ENCODE results near the gene LEAP2. TPM values are rescaled to one million over a fixed set of nuclear protein-coding genes. Genes with fewer than 3 reads are reported as not detected.

LEAP2 gene, protein sequence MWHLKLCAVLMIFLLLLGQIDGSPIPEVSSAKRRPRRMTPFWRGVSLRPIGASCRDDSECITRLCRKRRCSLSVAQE
- total RNA-seq (ENCODE audit: low replicate concordance): 3.5 and 3.6 TPM in 2 replicates

DNA sequence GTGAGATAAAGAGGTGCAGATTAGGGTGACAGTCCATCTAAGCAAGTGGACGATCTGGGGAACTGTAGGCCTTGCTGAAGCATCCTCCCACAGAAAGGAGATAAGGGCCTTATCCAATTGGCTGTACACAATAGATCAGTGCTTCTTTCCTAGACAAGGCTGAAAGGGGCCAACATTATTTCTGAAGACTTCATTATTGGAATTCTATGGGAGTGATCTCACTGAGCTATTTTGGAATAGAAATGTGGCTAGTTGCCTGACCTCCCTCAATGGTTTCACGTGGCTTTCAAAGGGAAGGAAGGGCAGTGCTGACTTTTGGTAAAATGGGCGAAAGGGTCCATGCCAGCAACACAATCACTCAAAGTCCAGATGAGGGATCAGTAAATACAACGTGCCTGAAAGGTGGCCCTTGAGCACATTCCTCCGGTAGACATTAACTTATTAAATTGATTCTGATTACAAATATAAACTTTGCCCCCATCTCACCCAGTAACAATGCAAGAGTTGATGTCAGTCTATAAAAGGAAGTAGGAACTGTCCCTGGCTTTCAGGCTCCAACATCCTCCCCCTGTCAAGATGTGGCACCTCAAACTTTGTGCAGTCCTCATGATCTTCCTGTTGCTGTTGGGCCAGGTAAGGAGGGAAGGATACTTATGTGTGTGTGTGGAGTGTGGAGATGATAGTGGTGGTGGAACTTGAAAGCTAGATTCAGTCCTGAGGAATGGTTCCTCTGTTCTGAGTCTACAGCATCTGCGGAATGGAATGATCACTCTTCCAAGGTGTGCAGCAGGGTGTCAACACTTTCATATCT is at the start of gene LEAP2:
LEAP2 (plus strand) TSS at position 550 of the 811 bp plus-strand sequence; CDS start at position 577, 27 bp downstream.
- Mint-ChIP-seq H3K27ac (no peak within 1 kb of the TSS), H3K9me3 (no peaks in the 10 kb centered on the region), H3K36me3 (peaks cover 13% of the 10 kb centered on the region), H3K4me3 (no peak within 1 kb of the TSS), H3K4me1 (peaks cover 2% of the 10 kb centered on the region), H3K27me3 (ENCODE audit: insufficient read depth, low read depth) (no peaks in the 10 kb centered on the region)
- Histone ChIP-seq H3K27me3 (no peaks in the 10 kb centered on the region), H3K4me3 (no peak within 1 kb of the TSS), H3K36me3 (no peaks in the 10 kb centered on the region), H3F3A (ENCODE audit: low read depth) (peaks cover 28% of the 10 kb centered on the region), H3K4me2 (no peak within 1 kb of the TSS), H3K9me3 (ENCODE audit: low read depth) (no peaks in the 10 kb centered on the region), H3K4me1 (no peaks in the 10 kb centered on the region), H4K20me1 (ENCODE audit: low read depth) (peaks cover 6% of the 10 kb centered on the region), H3K9ac (no peak within 1 kb of the TSS), H3K27ac (no peak within 1 kb of the TSS), H2AFZ (replicated peaks) (no peak within 1 kb of the TSS), H3K79me2 (ENCODE audit: low read depth) (no peaks in the 10 kb centered on the region)
- DNase-seq (ENCODE audit: low spot score): no peak
- TF ChIP-seq EZH2phosphoT487 (IDR thresholded peaks at IDR 0.05): no peak
- TF ChIP-seq CTCF (IDR thresholded peaks at IDR 0.05): no peak
- TF ChIP-seq EZH2 (IDR thresholded peaks at IDR 0.05): no peak

DNA sequence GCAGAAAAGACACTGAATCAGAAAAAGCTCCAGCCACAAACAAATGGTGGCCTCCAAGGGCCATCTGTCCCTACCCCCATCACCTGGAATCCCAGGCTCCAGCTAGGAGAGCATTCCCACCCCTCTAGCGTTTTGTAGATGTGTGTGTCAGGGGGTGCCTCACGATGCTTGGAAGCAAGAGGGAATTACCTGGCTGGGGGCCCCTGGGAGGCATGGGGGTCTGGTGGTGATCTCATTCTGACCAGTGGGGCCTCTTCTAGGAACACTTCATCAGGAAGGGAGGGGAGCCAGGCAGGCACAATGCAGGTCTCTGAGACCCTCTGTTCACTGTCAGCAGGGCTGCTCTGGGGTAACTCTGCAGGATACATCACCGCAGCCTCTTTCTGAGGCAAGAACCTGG is 49.0 kb upstream of the LEAP2 start:
- Histone ChIP-seq H3F3A (ENCODE audit: low read depth) (peaks cover 25% of the 10 kb centered on the region), H3K4me2 (no peak overlapping the region), H3K27me3 (peaks cover 99% of the 10 kb centered on the region), H2AFZ (replicated peaks) (no peak overlapping the region), H3K9me3 (ENCODE audit: low read depth) (no peaks in the 10 kb centered on the region), H4K20me1 (ENCODE audit: low read depth) (no peaks in the 10 kb centered on the region), H3K27ac (no peak overlapping the region), H3K36me3 (no peaks in the 10 kb centered on the region), H3K4me3 (no peak overlapping the region), H3K9ac (no peak overlapping the region), H3K4me1 (no peaks in the 10 kb centered on the region), H3K79me2 (ENCODE audit: low read depth) (no peaks in the 10 kb centered on the region)
- H3K9me3 Mint-ChIP-seq: peaks cover 2% of the 10 kb centered on the region
- no peak for TF ChIP-seq EZH2 (IDR thresholded peaks at IDR 0.05)
- TF ChIP-seq CTCF (IDR thresholded peaks at IDR 0.05): no peak
- no peak for TF ChIP-seq EZH2phosphoT487 (IDR thresholded peaks at IDR 0.05)
- H3K4me1 Mint-ChIP-seq: peaks cover 11% of the 10 kb centered on the region
- no peak for DNase-seq (ENCODE audit: low spot score)
- H3K27me3 Mint-ChIP-seq (ENCODE audit: insufficient read depth, low read depth): peaks cover 37% of the 10 kb centered on the region
- H3K36me3 Mint-ChIP-seq: peaks cover 3% of the 10 kb centered on the region
- H3K27ac Mint-ChIP-seq: no peak overlapping the region
- no peak overlapping the region for H3K4me3 Mint-ChIP-seq

- no peak overlapping the region for H3K27ac Mint-ChIP-seq
- Histone ChIP-seq H3K36me3 (no peaks in the 10 kb centered on the region), H3K27ac (no peak overlapping the region), H3K27me3 (peaks cover 100% of the 10 kb centered on the region), H4K20me1 (ENCODE audit: low read depth) (no peaks in the 10 kb centered on the region), H3K79me2 (ENCODE audit: low read depth) (no peaks in the 10 kb centered on the region), H3K4me1 (no peaks in the 10 kb centered on the region), H3K4me3 (peak overlapping the region; percentile 44), H2AFZ (replicated peaks) (peak overlapping the region; percentile 90), H3F3A (ENCODE audit: low read depth) (peaks cover 20% of the 10 kb centered on the region), H3K9ac (no peak overlapping the region), H3K9me3 (ENCODE audit: low read depth) (no peaks in the 10 kb centered on the region), H3K4me2 (peak overlapping the region; percentile 79)
- peaks cover 36% of the 10 kb centered on the region for H3K27me3 Mint-ChIP-seq (ENCODE audit: insufficient read depth, low read depth)
- peak; percentile 72 for TF ChIP-seq EZH2 (IDR thresholded peaks at IDR 0.05)
- TF ChIP-seq CTCF (IDR thresholded peaks at IDR 0.05): no peak
- peak; percentile 51 for TF ChIP-seq EZH2phosphoT487 (IDR thresholded peaks at IDR 0.05)
- H3K4me3 Mint-ChIP-seq: no peak overlapping the region
- DNase-seq (ENCODE audit: low spot score): peak; percentile 73
- H3K4me1 Mint-ChIP-seq: peaks cover 6% of the 10 kb centered on the region
- peaks cover 3% of the 10 kb centered on the region for H3K36me3 Mint-ChIP-seq
- H3K9me3 Mint-ChIP-seq: peaks cover 2% of the 10 kb centered on the region
These were observed 48.2 kb upstream of the LEAP2 start for GRCh38 chr5:132825033-132825833.
